Hematopoietic multipotent progenitor cell (in vitro differentiated cells): ENCODE measurements around the gene BRS3. TPM values are rescaled to one million over a fixed set of nuclear protein-coding genes. Genes with fewer than 3 reads are reported as not detected.

ENCODE experiments used
- DNase-seq, 3 donors: peaks; one replicate each; pipeline ENCODE4 v3.0.0-alpha.2; 2011 to 2015; ENCODE audit warnings: low read depth in 2 of 3, low spot score in 2 of 3
- total RNA-seq: library from RNA; depleted of rRNA; stranded (reverse); fragments of >200 nt; gene quantifications from one replicate; pipeline ENCODE4 v1.2.3, GENCODE V29; 2012

BRS3 gene
- total RNA-seq, 1 donor: not detected

- DNase-seq: peak in 1 of 3 donors; percentile 45
These were observed 5.3 kb downstream of the BRS3 start for GRCh38 chrX:136493011-136493410.

GRCh38 chrX:136495043-136495442 is 7.3 kb downstream of the BRS3 start:
- DNase-seq: peak in 1 of 3 donors; percentile 44

- peak in 1 of 3 donors; percentile 1 for DNase-seq
These were observed 8.5 kb downstream of the BRS3 start for GRCh38 chrX:136496186-136496763.

GRCh38 chrX:136496764-136497555 is 9.2 kb downstream of the BRS3 start:
- peak; percentile 67 to 93 (median 85) for DNase-seq

- peak in 1 of 3 donors; percentile 1 for DNase-seq
These were observed 9.9 kb downstream of the BRS3 start, which contains the start of gene HTATSF1 for GRCh38 chrX:136497556-136498052. Gene HTATSF1 (plus strand): TSS chrX:136497592. CDS start chrX:136497685, 93 bp downstream.

- no peak for DNase-seq
These were observed 31.3 kb downstream of the BRS3 start for GRCh38 chrX:136519069-136519468.

- DNase-seq: no peak
These were observed 36.0 kb downstream of the BRS3 start for GRCh38 chrX:136523770-136524169.

- DNase-seq: no peak
These were observed 38.2 kb downstream of the BRS3 start for GRCh38 chrX:136525738-136526606.

GRCh38 chrX:136528645-136529315 is 41.0 kb downstream of the BRS3 start:
- no peak for DNase-seq

- no peak for DNase-seq
These were observed 42.0 kb downstream of the BRS3 start for GRCh38 chrX:136529795-136530194.

GRCh38 chrX:136531951-136532350 is 44.2 kb downstream of the BRS3 start, which contains the start of gene VGLL1:
Gene VGLL1 (plus strand): TSS chrX:136532215. CDS start chrX:136536021, 3,806 bp downstream.
- DNase-seq: no peak

- no peak for DNase-seq
These were observed 46.4 kb downstream of the BRS3 start for GRCh38 chrX:136534131-136534530.

- DNase-seq: no peak
These were observed 51.1 kb downstream of the BRS3 start for GRCh38 chrX:136538811-136539210.

GRCh38 chrX:136540226-136540625 is 52.5 kb downstream of the BRS3 start:
- no peak for DNase-seq

- DNase-seq: no peak
These were observed 53.5 kb downstream of the BRS3 start for GRCh38 chrX:136541294-136541693.

GRCh38 chrX:136542281-136542680 is 54.5 kb downstream of the BRS3 start:
- no peak for DNase-seq
